Stimulated activated CD4-positive, alpha-beta T cell treated with anti-CD3 and anti-CD28 coated beads, Interleukin-1b, Interleukin-23, amount 100 ng/mL, for 48 hours (primary cell): Measurements from ENCODE around the gene CASP14.
"Not testable (repeated sequence)": the region's sequence is repeated elsewhere in the genome, so short reads cannot be mapped to it uniquely, and the experiment has no call there.

Experiments
- DNase-seq: peaks from one replicate; pipeline ENCODE4 v3.0.0-alpha.2; 2020

The CASP14 gene

GRCh38 chr19:15072930-15073647, 23.8 kb downstream of the CASP14 start:
- DNase-seq: no peak

- DNase-seq: no peak
These were observed 25.1 kb downstream of the CASP14 start for GRCh38 chr19:15074371-15074770.

GRCh38 chr19:15075806-15076205, 26.5 kb downstream of the CASP14 start:
- no peak for DNase-seq

GRCh38 chr19:15080002-15080401, 30.7 kb downstream of the CASP14 start:
- DNase-seq: not testable (repeated sequence)

GRCh38 chr19:15081911-15082310, 32.6 kb downstream of the CASP14 start, which contains the start of gene OR1I1:
OR1I1 (plus strand) TSS chr19:15082211; CDS start chr19:15087066, 4,855 bp downstream.
- DNase-seq: no peak

GRCh38 chr19:15087182-15087581, 37.9 kb downstream of the CASP14 start:
- no peak for DNase-seq

GRCh38 chr19:15091918-15092753, 42.9 kb downstream of the CASP14 start:
- DNase-seq: peak; percentile 32

- no peak for DNase-seq
These were observed 43.7 kb downstream of the CASP14 start for GRCh38 chr19:15093001-15093400.

GRCh38 chr19:15096223-15096622, 46.9 kb downstream of the CASP14 start:
- DNase-seq: no peak

GRCh38 chr19:15097980-15098379, 48.7 kb downstream of the CASP14 start:
- DNase-seq: not testable (repeated sequence)

GRCh38 chr19:15098460-15098859, 49.2 kb downstream of the CASP14 start:
- DNase-seq: no peak

- no peak for DNase-seq
These were observed 49.8 kb downstream of the CASP14 start for GRCh38 chr19:15099017-15099582.

- DNase-seq: peak; percentile 60
These were observed 52.3 kb downstream of the CASP14 start for GRCh38 chr19:15101479-15102082.

GRCh38 chr19:15104003-15104402, 54.7 kb downstream of the CASP14 start:
- DNase-seq: no peak

- no peak for DNase-seq
These were observed 55.1 kb downstream of the CASP14 start for GRCh38 chr19:15104411-15104810.

- no peak for DNase-seq
These were observed 55.8 kb downstream of the CASP14 start for GRCh38 chr19:15105044-15105443.

GRCh38 chr19:15107061-15108010, 58.1 kb downstream of the CASP14 start, which contains the start of gene SYDE1:
SYDE1 (plus strand) TSS chr19:15107401; CDS start chr19:15107434, 33 bp downstream.
- DNase-seq: peak; percentile 41
